Tibial nerve (tissue), 4 donors: ENCODE results near the gene CLIC5. TPM values are rescaled to one million over a fixed set of nuclear protein-coding genes. Genes with fewer than 3 reads are reported as not detected.

ENCODE experiments used
- DNase-seq, 2 donors: peaks; one replicate each; pipeline ENCODE4 v3.0.0-alpha.2; 2019; ENCODE audit warnings: low spot score in 2 of 2
- H3K27ac ChIP-seq, 4 donors: fragments of 200-600 bp; sonication (generic) in 3 of 4; one replicate each; pipeline ENCODE4 v1.5.1; 2017 to 2019; ENCODE audit warnings: mild to moderate bottlenecking in 1 of 4
- H3K27me3 ChIP-seq, 2 donors: fragments of 200-600 bp; sonication (generic) in 1 of 2; one replicate each; pipeline versions ENCODE4 v1.5.1 to v1.6.0; 2017 to 2019
- H3K36me3 ChIP-seq, 3 donors: fragments of 200-600 bp; sonication (generic); one replicate each; pipeline ENCODE4 v1.5.1; 2018 to 2019
- H3K4me1 ChIP-seq, 4 donors: fragments of 200-600 bp; sonication (generic) in 3 of 4; one replicate each; pipeline ENCODE4 v1.5.1; 2017 to 2019
- H3K4me3 ChIP-seq, 4 donors: fragments of 200-600 bp; sonication (generic) in 3 of 4; one replicate each; pipeline ENCODE4 v1.5.1; 2017 to 2019; ENCODE audit warnings: mild to moderate bottlenecking in 1 of 4, moderate library complexity in 1 of 4
- H3K9me3 ChIP-seq, 4 donors: fragments of 200-600 bp; sonication (generic) in 3 of 4; one replicate each; pipeline ENCODE4 v1.5.1; 2017 to 2019
- CTCF ChIP-seq, 5 experiments: fragments of 200-600 bp in 3 of 5; fragments of 450-650 bp in 2 of 5; sonication (generic) in 3 of 5; IDR thresholded peaks; one replicate each; pipeline ENCODE4 v1.5.1; 2016 to 2019; ENCODE audit warnings: antibody characterized with exemption in 5 of 5, mild to moderate bottlenecking in 3 of 5, moderate library complexity in 2 of 5
- EP300 ChIP-seq, 2 donors: sonication (generic); formaldehyde crosslinking; IDR thresholded peaks; one replicate each; pipeline ENCODE4 v1.6.1; 2017; ENCODE audit warnings: antibody characterized with exemption in 2 of 2, mild to moderate bottlenecking in 1 of 2
- POLR2A ChIP-seq, 2 donors: fragments of 450-650 bp; IDR thresholded peaks; one replicate each; pipeline ENCODE4 v1.6.1; 2017; ENCODE audit warnings: antibody characterized with exemption in 2 of 2, mild to moderate bottlenecking in 2 of 2, moderate library complexity in 2 of 2
- WGBS, 2 donors: methylation state at CpG; one replicate each; pipeline ENCODE4 v1.1.5; 2018; 5-methylcytosine and 5-hydroxymethylcytosine counted together
- total RNA-seq, 4 donors: library from RNA; depleted of rRNA; stranded (reverse); fragments of >200 nt; gene quantifications; one replicate each; pipeline ENCODE4 v1.1.0, GENCODE V29; 2016

Gene CLIC5
- total RNA-seq, 4 donors from 2014 or later: 6.6 to 47.2 (median 34.8) TPM

- no peaks in the 10 kb centered on the region for H3K36me3 ChIP-seq
- TF ChIP-seq EP300 (IDR thresholded peaks at IDR 0.05) (no peak), CTCF (IDR thresholded peaks at IDR 0.05) (peak; percentile 52 to 80 (median 61)), POLR2A (IDR thresholded peaks at IDR 0.05) (peak in 1 of 2 donors; percentile 16)
- no peaks in the 10 kb centered on the region for H3K9me3 ChIP-seq
- H3K27ac ChIP-seq: peak overlapping the region in 1 of 4 donors; percentile 55
- H3K4me3 ChIP-seq: no peak overlapping the region
- DNase-seq: peak; percentile 59 to 79
- H3K27me3 ChIP-seq: no peaks in the 10 kb centered on the region
- 29 to 31% methylated on average over 11 of the region's 11 CpGs for WGBS, 2 donors
- H3K4me1 ChIP-seq: peaks cover 0 to 20% (median 4%) of the 10 kb centered on the region in 4 donors
Measured at GRCh38 chr6:45922728-45923351, 92.8 kb downstream of the CLIC5 start.

- H3K4me1 ChIP-seq: peaks cover 0 to 20% (median 4%) of the 10 kb centered on the region in 4 donors
- H3K9me3 ChIP-seq: no peaks in the 10 kb centered on the region
- 35 to 46% methylated on average over 6 of the region's 6 CpGs for WGBS, 2 donors
- TF ChIP-seq CTCF (IDR thresholded peaks at IDR 0.05) (no peak), EP300 (IDR thresholded peaks at IDR 0.05) (peak in 1 of 2 donors; percentile 57), POLR2A (IDR thresholded peaks at IDR 0.05) (no peak)
- peak overlapping the region in 1 of 4 donors; percentile 55 for H3K27ac ChIP-seq
- H3K27me3 ChIP-seq: no peaks in the 10 kb centered on the region
- no peaks in the 10 kb centered on the region for H3K36me3 ChIP-seq
- DNase-seq: peak; percentile 24 to 61
- H3K4me3 ChIP-seq: no peak overlapping the region
Measured at GRCh38 chr6:45921691-45922281, 93.9 kb downstream of the CLIC5 start.

GRCh38 chr6:45920819-45921511, 94.7 kb downstream of the CLIC5 start:
- peaks cover 0 to 20% (median 4%) of the 10 kb centered on the region in 4 donors for H3K4me1 ChIP-seq
- no peak overlapping the region for H3K4me3 ChIP-seq
- TF ChIP-seq POLR2A (IDR thresholded peaks at IDR 0.05) (no peak), EP300 (IDR thresholded peaks at IDR 0.05) (no peak), CTCF (IDR thresholded peaks at IDR 0.05) (no peak)

GRCh38 chr6:45917439-45917838, 98.2 kb downstream of the CLIC5 start:
- no peak for DNase-seq
- H3K9me3 ChIP-seq: no peaks in the 10 kb centered on the region
- no peaks in the 10 kb centered on the region for H3K27me3 ChIP-seq
- H3K27ac ChIP-seq: no peak overlapping the region
- no peak overlapping the region for H3K4me3 ChIP-seq
- no peak for TF ChIP-seq CTCF (IDR thresholded peaks at IDR 0.05)
- no peak for TF ChIP-seq POLR2A (IDR thresholded peaks at IDR 0.05)
- TF ChIP-seq EP300 (IDR thresholded peaks at IDR 0.05): no peak
- 82 to 90% methylated on average over 2 of the region's 2 CpGs for WGBS, 2 donors
- peaks cover 0 to 17% (median 4%) of the 10 kb centered on the region in 4 donors for H3K4me1 ChIP-seq
- H3K36me3 ChIP-seq: peaks cover 0 to 5% (median 0%) of the 10 kb centered on the region in 3 donors

More at GRCh38 chr6:45920819-45921511, 94.7 kb downstream of the CLIC5 start:
- H3K36me3 ChIP-seq: no peaks in the 10 kb centered on the region
- H3K27me3 ChIP-seq: no peaks in the 10 kb centered on the region
- DNase-seq: no peak
- 74 to 78% methylated on average over 5 of the region's 5 CpGs for WGBS, 2 donors
- no peak overlapping the region for H3K27ac ChIP-seq
- no peaks in the 10 kb centered on the region for H3K9me3 ChIP-seq

- 77 to 80% methylated on average over 5 of the region's 5 CpGs for WGBS, 2 donors
- TF ChIP-seq EP300 (IDR thresholded peaks at IDR 0.05) (no peak), CTCF (IDR thresholded peaks at IDR 0.05) (no peak), POLR2A (IDR thresholded peaks at IDR 0.05) (no peak)
- Histone ChIP-seq H3K27ac (no peak overlapping the region), H3K27me3 (no peaks in the 10 kb centered on the region), H3K4me1 (peaks cover 0 to 10% (median under 1%) of the 10 kb centered on the region in 4 donors), H3K9me3 (no peaks in the 10 kb centered on the region), H3K4me3 (no peak overlapping the region), H3K36me3 (peaks cover 0 to 5% (median 0%) of the 10 kb centered on the region in 3 donors)
- DNase-seq: no peak
Measured at GRCh38 chr6:45916692-45917091, 99.0 kb downstream of the CLIC5 start.
